ENCODE measurements around the gene HS3ST3B1. TPM values are rescaled to one million over a fixed set of nuclear protein-coding genes. Genes with fewer than 3 reads are reported as not detected.

The HS3ST3B1 gene
- total RNA-seq, 6 experiments from 2014 or later: 18.3 to 24.6 (median 22.3) TPM

DNA sequence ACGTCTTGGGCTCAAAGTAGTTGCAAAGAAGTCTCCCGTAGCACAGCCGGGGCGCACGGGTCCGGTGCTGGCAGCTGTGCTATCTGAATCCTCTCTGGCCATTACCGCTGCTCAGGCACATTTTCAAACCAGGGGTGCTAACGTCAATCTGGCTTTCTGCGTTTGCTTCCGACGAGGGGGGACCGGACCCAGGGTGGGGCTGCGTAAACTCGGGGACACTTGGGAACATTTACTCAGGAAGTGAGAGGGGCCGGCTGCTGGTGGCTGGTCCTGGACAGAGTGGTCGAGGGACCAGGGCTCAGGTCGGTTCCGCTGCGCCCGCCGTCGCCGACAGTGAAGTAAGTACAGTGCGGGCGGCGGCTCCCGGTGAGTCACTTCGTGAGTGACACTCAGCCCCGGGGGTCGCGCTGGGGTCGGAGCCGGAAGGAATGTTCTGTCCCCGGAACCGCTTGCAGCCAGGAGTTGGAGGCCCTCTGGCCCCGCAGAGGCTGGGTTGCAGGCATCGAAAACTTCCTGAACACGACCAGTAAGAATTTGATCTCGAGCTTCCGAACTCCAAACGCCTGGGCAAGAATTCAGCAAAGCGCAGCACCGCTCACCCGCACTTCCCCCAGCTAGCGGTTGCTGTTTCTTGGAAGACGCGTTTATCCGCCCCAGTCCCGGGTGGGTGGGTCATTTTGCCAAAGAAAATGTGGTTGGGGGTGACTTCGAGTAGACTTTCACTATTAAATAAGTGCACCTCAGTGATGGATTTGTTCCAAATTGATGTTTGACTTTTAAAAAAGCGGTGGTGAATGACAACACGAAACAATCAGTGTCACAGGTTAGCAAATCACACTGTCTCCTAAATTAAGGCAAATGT, 1.4 kb upstream of the HS3ST3B1 start:
- peaks cover 13% of the 10 kb centered on the region for H3K27me3 Mint-ChIP-seq (ENCODE audit: insufficient read depth)
- no peaks in the 10 kb centered on the region for H3K9me3 Mint-ChIP-seq
- no peak for DNase-seq
- H3K4me3 Mint-ChIP-seq: peak overlapping the region; percentile 95
- H3K4me1 Mint-ChIP-seq (ENCODE audit: low read depth): peaks cover 48% of the 10 kb centered on the region
- TF ChIP-seq, protein P1, sequence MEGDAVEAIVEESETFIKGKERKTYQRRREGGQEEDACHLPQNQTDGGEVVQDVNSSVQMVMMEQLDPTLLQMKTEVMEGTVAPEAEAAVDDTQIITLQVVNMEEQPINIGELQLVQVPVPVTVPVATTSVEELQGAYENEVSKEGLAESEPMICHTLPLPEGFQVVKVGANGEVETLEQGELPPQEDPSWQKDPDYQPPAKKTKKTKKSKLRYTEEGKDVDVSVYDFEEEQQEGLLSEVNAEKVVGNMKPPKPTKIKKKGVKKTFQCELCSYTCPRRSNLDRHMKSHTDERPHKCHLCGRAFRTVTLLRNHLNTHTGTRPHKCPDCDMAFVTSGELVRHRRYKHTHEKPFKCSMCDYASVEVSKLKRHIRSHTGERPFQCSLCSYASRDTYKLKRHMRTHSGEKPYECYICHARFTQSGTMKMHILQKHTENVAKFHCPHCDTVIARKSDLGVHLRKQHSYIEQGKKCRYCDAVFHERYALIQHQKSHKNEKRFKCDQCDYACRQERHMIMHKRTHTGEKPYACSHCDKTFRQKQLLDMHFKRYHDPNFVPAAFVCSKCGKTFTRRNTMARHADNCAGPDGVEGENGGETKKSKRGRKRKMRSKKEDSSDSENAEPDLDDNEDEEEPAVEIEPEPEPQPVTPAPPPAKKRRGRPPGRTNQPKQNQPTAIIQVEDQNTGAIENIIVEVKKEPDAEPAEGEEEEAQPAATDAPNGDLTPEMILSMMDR (IDR thresholded peaks at IDR 0.05): no peak
- H3K36me3 Mint-ChIP-seq (ENCODE audit: low read depth): peaks cover 10% of the 10 kb centered on the region
- H3K27ac Mint-ChIP-seq: peak overlapping the region; percentile 91

DNA sequence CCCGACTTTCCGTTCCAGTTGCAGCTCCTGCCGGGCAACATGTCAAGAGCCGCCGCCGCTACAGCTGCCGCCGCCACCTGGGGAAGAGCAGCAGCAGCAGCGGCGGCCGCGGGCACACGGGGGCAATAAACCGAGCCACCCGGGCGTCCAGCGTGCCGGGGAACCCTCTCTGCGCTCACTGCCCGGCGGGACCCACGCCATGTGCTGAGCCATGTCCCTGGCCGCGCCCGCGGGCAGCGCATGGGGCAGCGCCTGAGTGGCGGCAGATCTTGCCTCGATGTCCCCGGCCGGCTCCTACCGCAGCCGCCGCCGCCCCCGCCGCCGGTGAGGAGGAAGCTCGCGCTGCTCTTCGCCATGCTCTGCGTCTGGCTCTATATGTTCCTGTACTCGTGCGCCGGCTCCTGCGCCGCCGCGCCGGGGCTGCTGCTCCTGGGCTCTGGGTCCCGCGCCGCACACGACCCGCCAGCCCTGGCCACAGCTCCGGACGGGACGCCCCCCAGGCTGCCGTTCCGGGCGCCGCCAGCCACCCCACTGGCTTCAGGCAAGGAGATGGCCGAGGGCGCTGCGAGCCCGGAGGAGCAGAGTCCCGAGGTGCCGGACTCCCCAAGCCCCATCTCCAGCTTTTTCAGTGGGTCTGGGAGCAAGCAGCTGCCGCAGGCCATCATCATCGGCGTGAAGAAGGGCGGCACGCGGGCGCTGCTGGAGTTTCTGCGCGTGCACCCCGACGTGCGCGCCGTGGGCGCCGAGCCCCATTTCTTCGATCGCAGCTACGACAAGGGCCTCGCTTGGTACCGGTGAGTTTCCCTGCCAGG, 604 bp downstream of the HS3ST3B1 start:
- TF ChIP-seq, protein P1 (IDR thresholded peaks at IDR 0.05): peak; percentile 59
- H3K9me3 Mint-ChIP-seq: no peaks in the 10 kb centered on the region
- H3K27me3 Mint-ChIP-seq (ENCODE audit: insufficient read depth): peaks cover 4% of the 10 kb centered on the region; the same call in 1 of the 2 replicates
- H3K27ac Mint-ChIP-seq: peak overlapping the region; percentile 86
- peak overlapping the region; percentile 95 for H3K4me3 Mint-ChIP-seq
- no peak for DNase-seq
- peaks cover 59% of the 10 kb centered on the region for H3K4me1 Mint-ChIP-seq (ENCODE audit: low read depth)
- peaks cover 20% of the 10 kb centered on the region for H3K36me3 Mint-ChIP-seq (ENCODE audit: low read depth)

- H3K27me3 Mint-ChIP-seq (ENCODE audit: insufficient read depth): no peaks in the 10 kb centered on the region; the same call in 1 of the 2 replicates
- no peaks in the 10 kb centered on the region for H3K9me3 Mint-ChIP-seq
- H3K4me1 Mint-ChIP-seq (ENCODE audit: low read depth): peaks cover 60% of the 10 kb centered on the region
- peak overlapping the region; percentile 86 for H3K27ac Mint-ChIP-seq
- DNase-seq: peak; percentile 30
- H3K36me3 Mint-ChIP-seq (ENCODE audit: low read depth): peaks cover 20% of the 10 kb centered on the region
- TF ChIP-seq, protein P1 (IDR thresholded peaks at IDR 0.05): no peak
- peak overlapping the region; percentile 95 for H3K4me3 Mint-ChIP-seq
Observed at GRCh38 chr17:14302091-14302430, 1.2 kb downstream of the HS3ST3B1 start.

- H3K36me3 Mint-ChIP-seq (ENCODE audit: low read depth): peaks cover 20% of the 10 kb centered on the region
- H3K4me1 Mint-ChIP-seq (ENCODE audit: low read depth): peaks cover 60% of the 10 kb centered on the region
- no peaks in the 10 kb centered on the region; the same call in 1 of the 2 replicates for H3K27me3 Mint-ChIP-seq (ENCODE audit: insufficient read depth)
- H3K4me3 Mint-ChIP-seq: peak overlapping the region; percentile 95
- H3K9me3 Mint-ChIP-seq: no peaks in the 10 kb centered on the region
- TF ChIP-seq, protein P1 (IDR thresholded peaks at IDR 0.05): peak; percentile 92
- DNase-seq: peak; percentile 85
- H3K27ac Mint-ChIP-seq: peak overlapping the region; percentile 90
Observed at GRCh38 chr17:14302431-14303099, 1.7 kb downstream of the HS3ST3B1 start.
